NCI-H2029 (cell line): Measurements from ENCODE around the gene SIK2.

ENCODE experiments used
- DNase-seq: peaks from one replicate; lab custom pipeline; 2025; lab: John Stamatoyannopoulos, UW

Gene SIK2

DNA sequence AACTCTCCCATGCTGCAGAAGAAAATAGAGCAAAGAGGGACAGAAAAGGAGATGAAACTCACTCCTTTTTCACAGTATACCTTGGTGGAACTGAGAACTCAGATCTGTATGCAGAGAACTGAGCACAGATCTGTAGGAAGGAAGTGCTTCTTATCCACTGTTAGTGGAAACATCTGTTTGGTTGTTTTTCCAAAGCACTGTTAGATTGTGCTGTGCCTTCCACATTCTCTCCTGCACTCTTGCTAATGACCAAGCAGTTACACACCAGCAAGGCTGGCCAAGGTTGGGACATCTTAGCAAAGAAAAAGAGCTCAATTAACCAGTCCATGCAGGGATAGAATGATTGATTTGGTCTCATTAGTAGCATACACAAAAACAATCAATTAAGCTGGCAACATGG lies 20.1 kb upstream of the SIK2 start:
- DNase-seq: no peak

DNA sequence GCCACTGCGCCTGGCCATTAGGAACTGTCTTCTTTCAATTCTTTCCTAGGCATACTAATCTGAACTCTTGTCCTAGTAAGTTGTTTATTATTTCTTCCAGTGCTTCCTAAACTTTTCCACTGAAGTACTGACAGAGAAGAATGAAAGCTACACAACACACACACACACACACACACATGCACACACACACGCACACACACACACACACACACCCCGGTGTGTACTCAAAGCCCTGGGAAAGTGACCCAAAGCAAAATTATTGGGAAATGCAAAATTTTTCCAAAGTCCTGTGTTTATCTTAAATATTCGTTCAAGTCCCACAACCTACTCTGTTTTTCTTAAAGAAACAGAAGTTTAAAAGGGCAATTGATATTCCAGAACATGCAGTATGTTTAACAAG lies 19.4 kb upstream of the SIK2 start:
- DNase-seq: no peak

DNA sequence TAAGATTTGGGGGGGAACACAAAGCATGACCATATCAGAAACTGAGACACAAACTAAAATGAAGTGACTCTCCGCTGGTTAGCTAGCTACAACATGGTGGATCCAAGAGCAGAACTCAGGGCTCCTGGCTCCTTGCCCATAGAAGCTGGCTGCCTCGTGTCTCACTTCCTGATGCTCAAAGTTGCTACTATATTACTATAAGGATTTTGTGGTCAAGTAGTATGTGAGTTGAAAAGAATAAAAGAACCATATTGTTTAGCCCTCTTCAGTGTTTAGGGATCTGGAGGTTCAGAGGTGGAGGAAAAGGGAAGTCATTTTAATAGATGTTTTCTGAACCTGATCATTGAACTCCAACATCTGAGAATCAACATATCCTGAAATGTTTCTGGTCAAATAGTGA lies 16.9 kb upstream of the SIK2 start:
- DNase-seq: no peak

DNA sequence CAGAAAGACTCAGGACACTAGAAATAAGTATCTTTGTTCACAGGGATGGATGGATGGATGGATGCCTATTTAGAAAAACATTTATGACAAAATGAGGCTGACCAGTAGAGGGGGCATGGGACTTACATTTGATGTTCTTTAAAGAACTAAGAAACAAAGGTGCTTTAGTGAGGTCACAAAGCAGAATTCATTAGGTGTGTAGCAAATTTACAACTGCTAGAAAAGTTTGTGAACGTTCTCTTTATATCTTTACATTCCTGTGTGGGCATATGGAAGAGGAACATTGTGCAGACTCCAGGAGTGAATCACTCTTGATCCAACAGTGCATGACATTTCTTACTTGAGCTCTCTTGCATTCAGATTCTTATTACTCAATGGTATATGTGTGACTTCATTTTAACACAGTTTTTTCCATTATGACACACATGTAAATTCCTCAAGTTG lies 15.8 kb upstream of the SIK2 start:
- peak; percentile 50 for DNase-seq

DNA sequence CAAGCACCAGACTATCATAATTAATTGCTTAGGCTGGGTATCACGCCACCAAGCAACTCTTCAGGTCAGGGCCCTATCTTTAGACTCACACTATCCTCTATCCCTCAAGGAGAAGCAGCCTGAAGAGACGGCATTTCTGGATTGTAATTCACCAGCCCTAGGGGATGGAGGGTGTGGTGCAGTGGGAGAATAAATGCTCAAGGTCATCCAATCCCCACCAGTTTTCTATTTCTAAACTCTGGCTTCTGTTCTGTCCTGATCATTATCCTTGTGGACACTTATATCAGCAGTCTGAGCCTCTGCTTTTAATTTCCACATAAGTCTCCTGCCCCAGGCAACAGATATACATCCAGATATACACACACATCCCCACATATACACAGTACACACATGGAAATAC lies 13.1 kb upstream of the SIK2 start:
- DNase-seq: no peak

DNA sequence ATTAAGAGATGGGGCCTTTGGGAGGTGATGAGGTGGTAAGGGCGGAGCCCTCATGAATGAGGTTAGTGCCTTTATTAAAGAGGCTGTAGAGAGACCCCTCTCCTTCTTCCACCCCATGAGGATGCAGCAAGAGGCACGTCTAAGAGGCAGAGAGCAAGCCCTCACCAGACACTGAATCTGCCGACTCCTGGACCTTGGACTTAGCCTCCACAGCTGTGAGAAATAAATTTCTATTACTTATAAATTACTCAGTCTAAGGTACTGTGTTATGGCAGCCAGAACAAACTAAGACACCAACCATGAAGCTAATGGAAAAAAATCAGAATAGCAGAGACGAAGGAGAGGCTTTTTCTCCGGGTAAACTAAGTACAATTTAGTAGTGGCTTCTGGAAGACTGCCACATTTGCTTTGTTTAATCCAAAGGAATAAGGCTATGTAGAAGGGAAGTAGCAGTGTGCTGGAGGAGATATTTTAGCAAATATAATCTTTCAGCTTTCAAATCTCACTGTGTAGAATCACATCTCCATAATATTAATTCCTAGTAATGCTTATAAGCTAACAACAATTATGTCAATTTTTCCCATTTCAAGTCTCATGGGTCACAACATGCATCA lies 12.3 kb upstream of the SIK2 start:
- no peak for DNase-seq

DNA sequence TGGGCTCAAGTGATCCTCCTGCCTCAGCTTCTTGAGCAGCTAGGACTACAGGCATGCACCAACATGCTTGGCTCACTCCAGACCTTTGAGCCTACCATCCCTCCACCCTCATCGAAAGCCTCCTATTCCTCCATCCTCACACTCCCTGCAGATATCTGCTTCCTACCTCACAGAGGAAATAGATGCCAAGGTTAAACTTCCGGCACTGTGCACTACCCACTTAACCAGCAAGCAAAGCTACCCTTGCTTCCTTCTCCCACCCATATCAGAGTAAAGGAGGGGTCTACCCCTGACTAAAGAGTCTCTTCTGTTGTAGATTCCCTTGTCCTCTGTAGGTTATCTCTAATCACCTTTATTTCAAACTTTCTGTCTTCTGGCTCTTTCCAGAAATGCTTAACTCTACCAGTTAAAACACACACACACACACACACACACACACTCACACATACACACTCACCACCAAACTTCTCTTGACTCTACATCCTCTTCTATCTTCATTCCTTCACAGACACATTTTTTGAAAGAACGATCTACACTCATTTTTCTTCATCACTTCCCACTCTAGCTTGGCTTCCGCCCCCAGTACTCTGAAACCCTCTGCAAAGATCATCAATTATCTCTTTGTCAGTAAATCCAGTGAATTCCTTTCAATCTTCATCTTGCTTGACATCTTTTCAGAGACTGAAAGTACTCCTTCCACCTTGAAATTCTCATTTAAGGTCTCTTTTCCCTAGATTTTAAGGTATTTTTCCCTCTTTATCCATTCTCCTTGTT lies 10.9 kb upstream of the SIK2 start:
- no peak for DNase-seq

DNA sequence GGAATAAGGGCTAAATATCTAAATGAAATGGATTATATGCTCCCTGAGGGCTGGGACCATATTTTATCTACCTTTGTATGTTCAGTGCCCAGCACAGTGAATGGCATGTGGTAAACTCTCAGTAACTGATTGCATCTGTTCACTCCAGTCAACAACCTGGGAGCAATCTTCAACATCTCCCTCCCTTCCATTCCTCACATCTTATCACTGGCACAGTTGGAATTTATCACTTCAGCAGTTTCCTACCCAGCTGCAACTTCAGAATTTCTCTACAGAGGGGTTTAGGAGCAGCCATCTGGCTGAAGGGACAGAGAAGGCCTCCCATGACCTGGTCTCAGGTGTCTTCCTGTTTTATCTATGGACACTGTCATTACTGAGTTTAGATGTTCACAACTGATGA lies 9.8 kb upstream of the SIK2 start:
- no peak for DNase-seq

DNA sequence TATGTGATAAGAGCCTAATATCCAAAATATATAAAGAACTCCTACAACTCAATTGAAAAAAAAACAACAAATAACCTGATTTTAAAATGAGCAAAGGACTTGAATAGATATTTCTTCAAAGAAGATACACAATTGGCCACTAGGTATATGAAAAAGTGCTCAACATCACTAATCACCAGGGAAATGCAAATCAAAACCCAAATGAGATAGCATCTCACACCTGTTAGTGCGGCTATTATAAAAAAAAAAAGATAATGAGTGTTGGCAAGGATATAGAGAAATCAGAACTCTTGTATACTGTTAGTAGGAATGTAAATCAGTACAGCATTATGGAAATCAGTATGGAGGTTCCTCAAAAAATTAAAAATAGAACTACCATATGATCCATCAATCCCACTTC lies 5.9 kb upstream of the SIK2 start:
- no peak for DNase-seq

DNA sequence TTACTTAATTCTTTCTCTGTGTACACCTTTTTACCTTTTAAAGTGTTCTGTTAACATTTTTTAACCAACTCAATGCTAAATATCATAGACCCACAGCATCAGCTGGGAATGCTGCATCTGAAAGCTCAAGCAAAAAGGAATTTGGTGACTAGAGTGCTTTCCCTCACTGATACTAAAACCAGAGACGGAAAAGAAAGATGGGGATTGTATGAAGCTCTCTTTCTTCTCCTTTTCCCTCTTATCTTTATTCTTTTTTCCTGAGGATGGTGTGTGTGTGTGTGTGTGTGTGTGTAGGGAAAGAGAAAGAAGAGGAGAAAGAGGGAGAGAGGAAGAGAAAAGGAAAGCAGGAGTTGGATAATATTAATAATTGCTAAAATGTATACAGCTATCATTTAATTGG lies 4.1 kb upstream of the SIK2 start:
- DNase-seq: no peak

DNA sequence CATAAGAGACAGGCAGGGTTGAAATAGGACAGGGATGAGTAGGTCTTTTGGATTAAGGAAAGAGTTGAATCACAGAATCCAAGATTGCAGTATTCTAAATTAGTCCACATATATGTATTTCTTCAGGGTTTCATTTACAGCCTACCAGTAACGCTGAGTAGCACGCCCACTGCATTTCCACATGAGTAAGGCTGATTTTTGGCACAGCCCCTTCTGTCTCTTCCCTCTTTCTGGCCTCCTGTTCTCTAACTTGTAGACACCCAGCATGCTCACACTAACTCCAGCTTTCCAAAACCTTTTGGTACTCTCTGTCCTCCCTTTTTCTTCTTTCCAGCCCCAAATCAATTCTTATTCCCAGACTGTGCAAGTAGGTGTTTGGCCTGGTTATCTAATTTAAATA lies 3.7 kb upstream of the SIK2 start:
- DNase-seq: no peak

DNA sequence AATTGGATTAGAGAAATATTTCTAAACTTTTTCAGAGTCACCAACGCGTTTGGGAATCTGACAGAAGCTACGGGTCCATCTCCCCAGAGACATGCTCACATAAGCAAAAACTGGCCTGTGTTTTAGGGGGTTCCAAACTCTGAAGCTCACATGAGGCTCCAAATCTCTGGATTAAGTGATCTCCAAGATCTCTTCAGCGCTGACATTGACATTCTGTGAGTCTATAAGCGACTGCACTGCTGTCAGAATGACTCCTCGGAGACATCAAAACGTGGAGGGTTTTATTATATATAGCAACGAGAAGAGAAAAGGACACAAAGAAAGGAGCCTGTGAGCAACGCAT lies 642 bp upstream of the SIK2 start:
- DNase-seq: no peak

DNA sequence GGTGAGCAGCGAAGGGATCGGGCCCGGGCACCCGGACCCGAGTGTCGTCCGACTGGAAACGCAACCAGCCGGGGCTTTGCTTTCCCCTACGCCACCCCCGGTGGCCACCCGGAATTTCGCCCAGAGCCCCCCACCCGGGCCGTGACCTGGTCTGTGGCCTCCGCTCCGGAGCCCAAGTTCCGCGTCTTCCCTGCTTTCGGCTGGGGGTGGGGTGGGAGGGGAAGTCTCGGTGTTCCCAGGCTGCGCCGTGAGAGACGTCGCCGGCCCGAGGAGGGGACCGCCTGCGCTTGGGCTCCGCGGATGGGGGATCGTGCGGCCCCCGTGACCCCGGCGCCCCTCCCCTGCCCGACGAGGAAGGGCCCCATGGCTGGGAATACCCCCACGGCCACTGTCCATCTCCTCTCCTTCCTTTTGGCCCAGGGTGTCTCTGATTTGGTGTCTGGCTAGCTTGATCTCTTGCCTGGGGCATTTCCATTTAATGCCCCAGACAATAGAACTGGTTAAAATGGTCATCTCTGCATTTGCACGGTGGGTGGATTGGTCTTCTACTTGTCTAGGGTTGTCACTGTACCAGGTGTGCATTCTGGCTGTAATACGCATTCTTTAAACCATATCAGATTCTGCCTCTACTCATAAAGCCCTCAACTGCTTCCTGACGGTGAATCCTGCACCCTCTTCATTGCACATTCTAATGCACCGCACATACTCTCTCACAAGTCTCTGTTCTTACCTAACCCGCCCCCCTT lies 789 bp downstream of the SIK2 start:
- peak; percentile 17 for DNase-seq

DNA sequence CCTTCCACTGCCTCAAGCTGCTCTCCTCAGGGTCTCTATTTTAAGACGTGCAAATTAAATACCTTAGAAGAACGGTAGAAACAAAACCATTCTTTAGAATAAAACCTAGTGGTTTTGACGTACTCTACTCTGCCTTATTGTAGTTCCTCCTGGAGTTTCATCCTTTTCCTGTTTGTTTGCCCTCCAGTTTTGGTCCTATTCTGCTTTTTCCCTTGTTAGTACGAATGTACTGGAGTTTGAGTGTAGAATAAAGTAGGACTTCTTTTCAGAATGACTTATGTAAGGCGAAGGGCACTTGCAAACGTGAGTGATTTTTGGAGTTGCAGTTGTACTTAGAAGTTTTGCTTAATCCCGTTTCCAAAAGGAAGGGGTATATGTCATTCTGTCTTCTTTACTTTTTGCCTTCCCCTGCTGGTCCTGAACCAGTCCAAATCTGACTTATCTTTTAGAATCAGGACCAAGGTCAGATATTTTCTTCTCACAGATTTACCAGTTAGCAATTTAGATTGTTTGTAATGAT lies 1.4 kb downstream of the SIK2 start:
- no peak for DNase-seq

DNA sequence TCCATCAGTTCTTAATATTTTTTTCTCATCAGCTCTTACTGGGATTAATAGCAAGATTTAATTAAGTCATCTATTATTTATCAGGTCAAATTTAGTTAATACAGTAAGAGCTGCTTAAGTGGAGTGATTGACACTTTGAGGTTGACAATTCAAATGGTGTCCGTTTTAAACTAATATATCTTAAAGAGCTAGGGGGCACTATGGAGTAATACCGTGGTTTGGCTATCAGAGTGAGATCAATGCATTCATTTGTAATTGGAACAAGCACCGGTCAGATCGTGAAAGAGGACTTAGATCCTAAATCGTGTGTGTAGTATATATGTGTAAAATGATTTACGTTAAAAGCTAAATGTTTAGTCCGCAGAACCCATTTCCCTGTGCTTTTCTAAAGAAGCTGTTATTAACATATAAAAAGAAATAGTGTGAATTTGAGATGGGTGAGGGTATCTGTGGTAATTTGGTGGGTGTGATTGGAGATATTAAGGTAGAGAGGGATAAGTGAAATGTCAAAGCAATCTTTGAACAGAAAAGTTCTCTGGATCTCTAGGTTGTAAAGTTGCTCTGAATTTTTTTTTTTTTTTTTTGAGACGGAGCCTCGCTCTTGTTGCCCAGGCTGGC lies 2.3 kb downstream of the SIK2 start:
- DNase-seq: peak; percentile 67

DNA sequence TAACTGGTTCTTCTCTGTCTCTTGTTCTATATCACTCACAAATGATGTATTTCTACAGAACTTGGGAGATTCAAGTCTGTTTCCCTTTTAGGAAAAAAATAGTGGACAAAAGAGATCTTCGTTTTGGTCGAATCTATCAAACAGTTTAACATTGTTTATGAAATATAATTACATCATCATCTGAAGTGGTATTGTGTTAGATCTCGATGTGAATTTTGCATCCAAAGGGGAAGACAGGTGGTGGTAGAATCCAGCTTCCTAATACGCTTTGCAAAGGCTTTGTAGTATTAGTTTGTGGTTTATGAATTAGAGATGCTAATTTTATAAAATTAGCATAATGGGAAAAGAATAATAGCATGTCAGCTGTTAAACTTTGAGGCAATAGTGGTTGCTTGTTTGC lies 3.4 kb downstream of the SIK2 start:
- peak; percentile 18 for DNase-seq

DNA sequence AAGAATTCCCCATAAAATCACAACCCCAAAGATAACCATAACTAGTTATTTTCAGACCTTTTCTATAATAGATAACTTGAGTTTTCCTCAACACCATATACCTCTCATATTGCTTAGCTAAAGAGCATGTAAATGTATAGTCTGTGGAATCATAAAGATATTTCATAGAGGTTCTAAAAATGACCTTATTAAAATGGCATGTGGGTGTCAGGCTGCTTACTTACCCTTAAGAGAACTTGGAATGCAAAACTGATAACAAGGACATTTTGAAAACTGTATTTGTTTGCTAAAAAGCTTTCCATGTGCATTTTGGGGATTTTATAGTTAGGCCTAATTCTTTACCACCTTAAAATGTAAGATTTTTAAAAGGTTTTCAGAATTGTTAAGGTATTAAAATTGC lies 4.7 kb downstream of the SIK2 start:
- no peak for DNase-seq

DNA sequence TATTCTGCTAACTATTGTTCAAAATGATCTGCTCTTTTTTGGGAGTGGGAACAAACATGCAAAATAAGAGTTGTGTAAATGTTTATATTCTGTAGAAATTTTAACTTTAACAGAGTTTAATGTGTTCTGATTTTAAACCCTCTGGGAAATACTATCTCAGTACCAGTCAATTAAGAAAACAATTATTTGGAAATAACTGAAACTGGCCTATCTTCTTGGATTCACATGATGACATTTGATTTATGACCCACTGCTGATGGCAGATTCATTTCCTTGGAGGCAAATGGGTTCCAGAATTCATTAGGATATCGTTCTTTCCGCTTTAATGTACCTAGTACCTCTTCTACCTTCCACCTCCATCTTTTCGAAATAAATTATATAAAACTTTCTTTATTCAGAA lies 5.5 kb downstream of the SIK2 start:
- DNase-seq: no peak

DNA sequence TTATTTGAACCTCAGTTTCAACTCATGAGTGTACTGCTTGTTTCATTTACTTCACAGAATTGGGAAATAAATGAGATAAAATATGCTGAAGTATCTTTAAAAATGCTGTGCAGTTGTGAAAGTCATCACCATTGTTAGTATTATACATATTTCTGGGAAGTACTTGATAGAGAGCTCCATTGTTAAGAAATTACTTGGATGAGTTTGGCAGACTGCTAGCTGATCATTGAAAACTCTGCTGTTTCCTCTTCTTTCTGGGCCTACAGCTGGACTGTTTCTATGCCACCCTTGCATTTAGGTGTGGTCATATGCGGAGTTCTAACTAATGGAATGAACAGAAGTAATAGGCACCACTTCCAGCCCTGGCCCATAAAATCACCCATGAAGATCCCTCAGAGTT lies 10.0 kb downstream of the SIK2 start:
- DNase-seq: no peak

DNA sequence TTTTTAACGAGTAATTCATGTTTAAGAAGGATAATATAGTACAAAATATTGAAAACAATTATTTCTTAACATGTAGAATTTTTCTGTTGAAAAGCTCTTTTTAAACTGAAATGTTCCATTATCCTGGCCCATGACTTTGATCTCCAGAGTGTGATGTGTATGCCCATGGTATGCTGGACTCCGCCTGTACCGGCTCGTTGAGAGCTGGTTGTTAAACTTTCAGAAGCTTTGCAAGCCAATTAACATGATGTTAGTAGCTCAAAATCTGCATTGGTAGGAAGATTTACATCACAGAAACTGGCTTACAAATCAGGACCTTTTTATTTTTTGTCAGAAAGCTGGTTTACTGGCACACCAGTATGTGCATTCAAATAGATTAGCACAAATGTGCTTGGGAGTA lies 15.0 kb downstream of the SIK2 start:
- no peak for DNase-seq

DNA sequence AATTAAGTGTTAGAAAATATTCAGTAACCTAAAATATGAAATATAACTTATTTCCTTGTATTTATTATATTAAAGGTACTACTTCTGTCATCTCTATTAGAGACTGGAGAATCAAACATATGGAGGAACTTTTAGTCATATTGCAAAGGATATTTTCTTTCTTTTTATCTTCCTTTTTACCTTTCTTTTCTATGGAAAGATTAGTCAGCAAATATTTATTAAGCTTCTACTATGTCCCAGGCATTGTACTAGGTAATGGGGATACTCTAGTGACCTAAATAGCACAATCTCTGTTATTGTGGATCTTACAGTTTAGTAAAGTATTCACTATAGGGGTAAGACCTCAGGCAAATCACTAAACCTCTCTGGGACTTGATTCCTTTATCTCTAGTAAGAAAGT lies 18.3 kb downstream of the SIK2 start:
- no peak for DNase-seq

DNA sequence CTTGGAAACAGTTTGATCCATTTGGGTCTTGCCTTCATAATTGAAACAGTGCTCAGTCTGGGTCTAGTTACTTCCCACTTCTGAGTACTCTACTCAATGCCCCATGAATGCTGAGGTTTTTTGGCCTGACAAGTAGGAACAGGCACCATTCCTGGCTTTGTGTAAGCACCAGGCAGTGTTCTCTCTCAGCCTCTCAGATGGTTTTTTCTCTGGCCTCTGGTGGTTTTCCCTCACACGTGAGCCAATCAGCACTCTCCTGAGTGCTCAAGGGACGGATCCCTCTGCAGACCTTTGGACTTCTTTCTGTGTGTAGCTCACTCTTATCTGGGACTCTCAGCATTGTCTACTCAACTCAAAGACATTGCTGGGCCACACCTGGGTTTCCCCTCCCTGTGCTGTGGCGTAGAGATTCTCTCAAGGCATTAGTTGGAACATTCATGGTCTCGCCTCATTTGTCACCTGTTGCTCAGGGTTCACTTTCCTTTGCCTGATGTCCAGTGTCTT lies 21.3 kb downstream of the SIK2 start:
- no peak for DNase-seq

DNA sequence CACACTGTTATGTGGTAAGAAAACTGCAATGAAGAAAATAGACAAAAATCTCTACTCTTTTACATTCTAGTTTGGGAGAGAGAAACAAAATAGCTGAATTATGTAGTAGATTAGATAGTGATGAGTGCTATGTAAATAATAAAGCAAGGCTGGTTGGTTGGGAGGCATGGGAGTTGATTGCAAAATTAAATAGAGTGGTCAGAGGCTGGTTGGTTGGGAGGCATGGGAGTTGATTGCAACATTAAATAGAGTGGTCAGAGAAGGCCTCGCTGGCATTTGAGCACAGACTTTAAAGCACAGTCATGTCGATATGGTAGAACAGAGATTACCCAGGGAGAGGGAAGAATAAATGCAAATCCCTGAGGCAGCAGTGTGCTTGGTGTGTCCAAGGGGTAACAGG lies 22.4 kb downstream of the SIK2 start:
- no peak for DNase-seq
